SH-SY5Y (cell line): ENCODE measurements around the gene LRRC32.
A peak's percentile ranks its signal among the peaks of the same experiment; 100 is the strongest.

ENCODE experiments used
- GATA2 ChIP-seq: IDR thresholded peaks from 2 replicates; pipeline ENCODE4 v1.6.1; 2011; ENCODE audit warnings: mild to moderate bottlenecking, low read depth, low read length
- GATA3 ChIP-seq: IDR thresholded peaks from 2 replicates; pipeline ENCODE4 v1.6.1; 2011; ENCODE audit warnings: low read depth, mild to moderate bottlenecking, low read length, moderate library complexity

Gene LRRC32

DNA sequence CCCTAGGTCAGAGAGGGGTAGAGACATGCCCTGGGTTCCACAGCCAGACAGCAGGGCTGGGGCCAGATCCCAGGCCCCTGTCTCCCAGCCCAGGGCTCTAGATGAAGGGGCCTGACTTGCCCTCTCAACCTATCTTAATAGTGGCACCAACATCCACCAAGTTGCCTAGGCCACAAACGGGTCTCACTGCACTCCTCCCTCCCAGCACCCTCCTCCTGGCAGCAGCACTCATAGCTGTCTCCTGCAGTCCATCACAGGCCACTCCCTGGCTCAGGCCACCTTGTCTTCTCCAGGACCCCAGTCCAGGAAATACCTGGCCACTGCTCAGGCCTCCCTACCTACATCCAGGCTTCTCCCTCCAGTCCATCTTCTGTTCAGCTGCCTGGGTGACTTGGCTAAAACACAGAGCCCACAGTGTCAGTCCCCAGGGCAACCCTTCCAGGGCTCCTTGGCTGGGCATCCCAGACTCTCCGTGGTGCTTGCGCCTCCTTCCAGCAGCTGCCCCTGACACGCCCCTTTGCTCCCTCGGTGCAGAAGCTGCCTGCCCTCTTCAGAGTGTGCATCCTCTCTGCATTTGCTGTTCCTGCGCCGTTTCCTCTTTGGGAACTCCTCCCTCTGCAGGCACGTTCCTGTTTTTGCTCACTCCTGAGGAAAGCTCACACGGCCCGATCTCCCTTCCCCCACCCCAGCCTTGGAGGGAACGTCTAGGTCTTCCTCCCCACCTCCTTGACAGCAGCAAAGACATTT is 40.5 kb downstream of the LRRC32 start:
- TF ChIP-seq GATA2, result no peak

DNA sequence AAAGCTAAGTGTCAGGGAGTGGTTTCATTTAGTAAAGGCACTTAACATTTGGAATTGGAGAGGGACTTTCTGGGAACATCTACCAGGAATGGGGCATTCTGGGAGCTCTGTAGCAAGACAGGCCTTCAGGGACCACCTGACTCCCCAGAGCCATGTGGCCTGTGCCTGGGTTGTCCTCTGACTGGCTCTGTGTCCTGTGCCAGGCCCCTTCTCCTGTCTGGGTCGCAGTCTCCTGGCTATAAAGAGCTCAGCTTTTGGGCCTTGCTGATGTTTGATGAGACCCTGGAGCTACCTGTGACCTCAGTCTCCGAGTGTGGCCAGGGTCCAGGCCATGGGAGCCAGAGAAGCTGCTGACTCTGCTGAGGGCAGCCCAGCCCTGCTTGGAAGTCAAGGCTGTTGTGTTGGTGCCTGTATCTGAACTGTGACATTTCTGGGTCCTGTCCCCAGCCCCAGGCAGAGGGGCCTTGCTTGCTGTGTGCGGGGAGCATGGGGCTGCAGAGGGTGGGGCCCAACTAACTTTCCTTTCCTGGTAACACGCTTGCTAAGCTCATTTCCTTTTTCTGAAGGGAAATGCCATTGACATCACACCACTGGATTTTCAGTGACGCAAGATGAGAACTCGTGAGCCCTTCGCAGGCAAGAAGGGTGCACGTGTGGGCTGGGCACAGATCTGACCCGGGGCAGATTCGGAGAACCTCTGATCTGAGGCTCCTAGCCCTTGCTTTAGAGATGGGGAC is 41.3 kb downstream of the LRRC32 start:
- TF ChIP-seq GATA2 (no peak), GATA3 (no peak)

GRCh38 chr11:76628408-76628947 is 42.1 kb downstream of the LRRC32 start:
- no peak for TF ChIP-seq GATA3
- no peak for TF ChIP-seq GATA2

GRCh38 chr11:76627606-76628005 is 42.9 kb downstream of the LRRC32 start:
- TF ChIP-seq GATA2 (no peak), GATA3 (no peak)

DNA sequence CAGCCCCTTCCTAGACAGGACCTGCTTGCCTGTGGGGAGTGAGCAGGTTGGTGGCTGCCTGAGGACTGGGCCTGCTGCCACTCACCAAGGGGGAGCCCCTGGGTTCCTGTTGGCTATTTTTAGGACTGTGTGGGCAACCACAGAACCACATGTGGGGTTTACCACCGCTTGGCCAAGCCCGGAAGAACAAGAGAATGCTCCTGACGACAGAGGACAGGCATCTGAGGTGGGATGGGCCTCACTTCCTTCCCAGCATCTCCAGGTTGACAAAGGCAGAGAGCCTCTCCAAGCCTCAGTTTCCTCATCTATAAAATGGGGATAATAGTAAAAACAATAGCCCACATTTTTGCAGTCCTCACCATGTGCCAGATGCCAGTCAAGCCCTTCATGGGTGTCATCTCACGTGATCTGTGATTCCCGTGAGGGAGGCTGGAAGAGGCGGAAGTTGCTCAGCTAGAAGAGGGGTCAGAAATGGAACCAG is 43.6 kb downstream of the LRRC32 start:
- TF ChIP-seq GATA3 (no peak), GATA2 (no peak)

- TF ChIP-seq GATA2 (no peak), GATA3 (no peak)
Measured at GRCh38 chr11:76626266-76626665, 44.3 kb downstream of the LRRC32 start.

- no peak for TF ChIP-seq GATA2
- TF ChIP-seq GATA3, result no peak
Measured at GRCh38 chr11:76625472-76626186, 44.9 kb downstream of the LRRC32 start.

GRCh38 chr11:76624500-76625379 is 45.8 kb downstream of the LRRC32 start:
- TF ChIP-seq GATA2 (0 out of 2 replicates have a peak, but pooled peaks have one; percentile 11), GATA3 (no peak)

DNA sequence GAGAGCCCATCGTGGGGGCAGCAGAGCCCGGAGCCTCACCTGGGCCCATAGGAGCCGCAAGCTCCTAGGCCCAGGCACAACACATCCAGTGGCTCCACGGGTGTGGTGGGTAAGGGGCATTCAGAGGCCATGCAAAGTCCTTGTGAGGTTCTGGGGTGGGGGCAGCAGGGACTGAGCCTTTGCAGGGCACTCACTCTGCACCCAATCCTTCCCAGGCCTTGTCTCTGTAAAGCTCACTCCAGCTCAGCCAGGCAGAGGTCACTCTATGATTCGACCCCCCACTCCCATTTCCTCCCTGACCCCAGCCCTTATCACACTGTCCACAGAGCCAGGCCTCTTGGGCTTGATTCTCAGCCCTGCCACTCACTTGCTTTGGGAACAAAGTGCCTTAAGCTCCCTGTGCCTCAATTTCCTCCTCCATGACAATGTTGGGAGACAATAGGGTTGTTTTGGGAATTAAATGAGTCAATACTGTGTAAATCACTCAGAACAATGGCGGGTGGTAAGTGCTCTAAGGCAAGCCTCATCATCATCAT is 46.6 kb downstream of the LRRC32 start:
- TF ChIP-seq GATA2, result no peak
- no peak for TF ChIP-seq GATA3

- TF ChIP-seq GATA2 (no peak), GATA3 (no peak)
Measured at GRCh38 chr11:76623171-76623883, 47.2 kb downstream of the LRRC32 start.

DNA sequence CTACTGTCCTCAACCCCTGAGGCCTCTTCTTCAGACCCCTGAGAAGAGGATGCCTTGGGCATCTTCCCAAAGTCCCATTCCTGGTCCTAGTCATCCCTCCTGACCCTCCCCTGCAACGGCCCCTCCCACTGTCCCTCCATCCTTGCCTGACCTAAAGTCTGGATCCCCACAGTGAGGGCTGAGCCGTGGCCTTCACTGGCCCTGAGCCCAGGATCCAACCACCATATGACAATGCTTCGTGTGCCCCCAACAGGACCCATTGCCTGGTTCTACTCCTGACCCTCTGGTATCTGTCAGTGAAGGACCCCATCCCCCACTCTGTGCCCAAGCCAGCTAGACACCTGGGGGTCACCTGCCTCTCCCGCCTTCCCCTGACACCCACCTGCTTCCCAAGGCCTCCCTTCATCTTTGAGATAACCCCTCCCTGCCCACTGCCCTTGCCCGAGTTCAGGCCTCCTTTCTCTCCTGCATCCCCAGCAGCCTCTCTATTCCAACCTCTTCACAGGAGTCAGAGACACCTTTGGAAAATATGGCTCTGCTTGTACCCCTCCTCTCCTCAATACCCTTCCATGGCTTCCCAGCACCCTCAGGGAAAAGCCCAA is 48.0 kb downstream of the LRRC32 start:
- TF ChIP-seq GATA2 (no peak), GATA3 (no peak)

- TF ChIP-seq GATA2 (no peak), GATA3 (no peak)
Measured at GRCh38 chr11:76621868-76622267, 48.7 kb downstream of the LRRC32 start.
